ENCODE results near the gene NMUR1.
A peak's percentile ranks its signal among the peaks of the same experiment; 100 is the strongest.
"Not testable (repeated sequence)": the region's sequence is repeated elsewhere in the genome, so short reads cannot be mapped to it uniquely, and the experiment has no call there.

Gene NMUR1, protein sequence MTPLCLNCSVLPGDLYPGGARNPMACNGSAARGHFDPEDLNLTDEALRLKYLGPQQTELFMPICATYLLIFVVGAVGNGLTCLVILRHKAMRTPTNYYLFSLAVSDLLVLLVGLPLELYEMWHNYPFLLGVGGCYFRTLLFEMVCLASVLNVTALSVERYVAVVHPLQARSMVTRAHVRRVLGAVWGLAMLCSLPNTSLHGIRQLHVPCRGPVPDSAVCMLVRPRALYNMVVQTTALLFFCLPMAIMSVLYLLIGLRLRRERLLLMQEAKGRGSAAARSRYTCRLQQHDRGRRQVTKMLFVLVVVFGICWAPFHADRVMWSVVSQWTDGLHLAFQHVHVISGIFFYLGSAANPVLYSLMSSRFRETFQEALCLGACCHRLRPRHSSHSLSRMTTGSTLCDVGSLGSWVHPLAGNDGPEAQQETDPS

GRCh38 chr2:231530099-231531011 lies at the start of gene NMUR1:
Gene NMUR1, minus strand, starts transcription at chr2:231530445. Its CDS starts 84 bp downstream, at chr2:231530361.
- H3K27ac ChIP-seq: peak within 1 kb of the TSS in 3 of 21 experiments; percentile 27 to 58 (median 49)
- peak within 1 kb of the TSS; percentile 10 to 48 (median 17) for H3K4me3 ChIP-seq

DNA sequence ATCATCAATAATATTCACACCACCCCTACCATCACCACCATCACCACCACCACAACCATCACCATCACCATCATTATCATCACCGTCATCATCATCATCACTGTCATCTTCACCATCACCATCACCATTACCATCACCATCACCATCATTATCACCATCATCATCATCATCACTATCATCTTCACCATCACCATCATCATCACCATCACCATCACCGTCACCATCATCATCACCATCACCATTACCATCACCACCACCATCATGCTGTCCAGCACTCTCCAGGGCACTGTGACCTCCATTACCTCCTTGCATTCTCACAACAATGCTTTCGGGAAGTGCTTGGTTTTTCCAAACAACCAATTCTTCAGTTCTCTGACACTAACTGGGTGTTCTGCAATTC lies 49.3 kb upstream of the NMUR1 start:
- H3K4me3 ChIP-seq: no peak overlapping the region

GRCh38 chr2:231578655-231579054 lies 48.4 kb upstream of the NMUR1 start:
- H3K27ac ChIP-seq, H3K4me3 ChIP-seq: not testable (repeated sequence)

More for the DNA sequence above, 49.3 kb upstream of the NMUR1 start:
- H3K27ac ChIP-seq: no peak overlapping the region

DNA sequence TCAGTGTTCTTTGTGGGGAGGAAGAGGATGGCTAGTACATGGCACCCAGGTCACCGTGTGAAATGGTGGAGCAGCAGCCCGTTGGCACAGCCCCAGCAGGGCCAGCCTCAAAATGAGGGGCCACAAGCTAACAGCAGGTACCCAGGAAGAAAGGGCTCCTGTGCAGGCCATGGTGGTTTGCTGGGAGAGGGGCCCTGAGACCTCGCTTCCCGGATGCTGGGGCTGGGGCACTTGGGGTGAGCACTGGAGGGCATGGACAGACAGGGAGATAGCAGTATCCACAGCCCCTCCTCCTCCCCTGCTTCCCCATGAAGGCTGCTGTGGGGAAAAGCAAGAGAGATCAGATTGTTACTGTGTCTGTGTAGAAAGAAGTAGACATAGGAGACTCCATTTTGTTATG lies 46.2 kb upstream of the NMUR1 start:
- Histone ChIP-seq H3K27ac (no peak overlapping the region), H3K4me3 (no peak overlapping the region)

DNA sequence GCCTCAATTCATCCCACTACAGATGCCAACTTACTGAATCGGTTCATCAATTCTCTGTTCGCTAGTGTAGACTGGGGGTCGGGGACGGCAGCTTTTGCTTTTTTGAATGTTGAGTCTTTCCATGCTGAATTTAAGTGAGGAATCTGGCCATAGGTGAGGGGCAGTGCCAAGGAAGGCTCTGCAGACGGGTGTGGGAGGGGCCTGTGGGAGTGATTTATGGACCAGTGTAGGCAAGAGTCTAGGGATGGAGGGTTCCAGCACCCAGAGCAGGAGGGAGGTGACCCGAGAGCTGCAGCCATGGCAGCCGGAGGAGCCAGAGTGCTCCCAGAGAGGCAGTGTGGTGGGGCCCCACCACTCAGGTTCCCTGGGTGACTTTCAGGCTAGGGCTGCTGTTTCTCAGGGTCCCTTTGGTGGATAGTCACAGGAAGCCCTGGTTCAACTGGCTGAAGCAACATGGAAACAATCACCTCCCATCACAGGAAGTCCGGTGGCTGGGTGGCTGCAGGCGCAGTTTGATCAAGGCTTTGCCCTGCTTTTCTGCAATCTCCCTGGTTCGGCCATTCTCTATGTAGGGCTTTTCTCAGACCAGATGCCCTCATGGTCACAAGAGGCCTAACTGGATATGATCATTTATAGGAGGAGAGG lies 45.5 kb upstream of the NMUR1 start:
- Histone ChIP-seq H3K27ac (no peak overlapping the region), H3K4me3 (no peak overlapping the region)

DNA sequence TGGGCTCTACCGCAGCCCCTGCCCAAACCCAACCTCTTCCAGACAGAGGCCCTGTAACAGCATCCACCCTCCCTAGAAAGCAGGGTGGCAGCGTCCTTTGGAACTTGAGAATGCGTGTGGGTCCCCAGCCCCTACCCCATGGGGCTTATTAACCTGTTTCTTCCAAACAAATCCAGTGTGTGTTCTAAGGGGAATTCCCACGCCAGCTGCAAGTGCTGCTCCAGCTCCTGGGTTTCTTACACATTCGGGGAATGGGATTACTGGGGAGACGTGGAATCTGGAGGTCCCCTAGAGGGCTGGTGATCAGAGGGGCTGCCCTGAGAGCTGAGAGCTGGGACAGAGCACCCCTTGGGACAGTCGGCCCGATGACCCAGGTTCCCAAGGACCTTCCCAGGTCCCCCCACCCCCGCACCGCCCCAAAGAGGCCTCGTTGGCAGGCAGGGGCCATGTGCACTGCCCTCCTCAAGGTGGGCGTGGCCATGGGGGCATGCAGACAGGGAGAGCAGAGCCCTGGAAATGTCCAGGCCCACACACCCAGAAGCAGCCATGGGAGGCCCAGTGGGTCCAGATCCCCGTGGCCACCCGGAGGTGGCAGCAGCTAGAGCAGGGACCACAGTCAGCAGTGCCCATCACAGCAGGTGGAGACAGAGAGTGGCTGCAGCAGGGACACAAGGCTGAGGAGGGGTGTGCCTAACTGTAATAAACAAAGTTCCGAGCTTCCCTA lies 43.6 kb upstream of the NMUR1 start:
- no peak overlapping the region for H3K4me3 ChIP-seq
- H3K27ac ChIP-seq: no peak overlapping the region

GRCh38 chr2:231573096-231573495 lies 42.9 kb upstream of the NMUR1 start:
- no peak overlapping the region for H3K4me3 ChIP-seq
- H3K27ac ChIP-seq: no peak overlapping the region

DNA sequence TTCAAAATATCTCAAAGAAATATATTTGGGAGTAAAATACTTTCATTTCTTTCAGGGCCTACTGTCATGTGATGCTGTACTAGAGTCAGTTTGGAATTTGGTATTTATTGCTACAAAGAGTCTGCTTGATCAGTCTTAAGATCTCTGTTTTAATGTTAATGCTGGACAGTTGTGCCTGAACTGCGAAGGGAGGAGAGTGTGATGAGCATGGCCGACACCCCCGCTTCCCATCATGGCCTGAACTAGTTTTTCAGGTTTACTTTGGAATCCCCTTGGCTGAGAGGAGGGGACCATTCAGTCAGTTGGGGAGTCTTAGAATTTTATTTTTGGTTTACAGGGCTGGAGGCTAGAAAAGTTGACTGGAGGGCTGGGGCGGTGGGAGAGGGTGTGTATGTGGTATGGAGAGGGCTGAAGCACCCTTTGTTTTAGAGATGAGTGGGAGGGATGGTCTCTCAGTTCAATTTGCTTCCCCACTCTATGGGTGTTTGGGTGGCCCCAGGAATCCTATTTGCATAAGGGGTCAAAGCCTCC lies 41.5 kb upstream of the NMUR1 start:
- H3K27ac ChIP-seq: peak overlapping the region in 1 of 21 experiments; percentile 45

GRCh38 chr2:231570915-231571314 lies 40.7 kb upstream of the NMUR1 start:
- peak overlapping the region in 1 of 21 experiments; percentile 45 for H3K27ac ChIP-seq
- not testable (repeated sequence) for H3K4me3 ChIP-seq

More for the DNA sequence above, 41.5 kb upstream of the NMUR1 start:
- H3K4me3 ChIP-seq: no peak overlapping the region

DNA sequence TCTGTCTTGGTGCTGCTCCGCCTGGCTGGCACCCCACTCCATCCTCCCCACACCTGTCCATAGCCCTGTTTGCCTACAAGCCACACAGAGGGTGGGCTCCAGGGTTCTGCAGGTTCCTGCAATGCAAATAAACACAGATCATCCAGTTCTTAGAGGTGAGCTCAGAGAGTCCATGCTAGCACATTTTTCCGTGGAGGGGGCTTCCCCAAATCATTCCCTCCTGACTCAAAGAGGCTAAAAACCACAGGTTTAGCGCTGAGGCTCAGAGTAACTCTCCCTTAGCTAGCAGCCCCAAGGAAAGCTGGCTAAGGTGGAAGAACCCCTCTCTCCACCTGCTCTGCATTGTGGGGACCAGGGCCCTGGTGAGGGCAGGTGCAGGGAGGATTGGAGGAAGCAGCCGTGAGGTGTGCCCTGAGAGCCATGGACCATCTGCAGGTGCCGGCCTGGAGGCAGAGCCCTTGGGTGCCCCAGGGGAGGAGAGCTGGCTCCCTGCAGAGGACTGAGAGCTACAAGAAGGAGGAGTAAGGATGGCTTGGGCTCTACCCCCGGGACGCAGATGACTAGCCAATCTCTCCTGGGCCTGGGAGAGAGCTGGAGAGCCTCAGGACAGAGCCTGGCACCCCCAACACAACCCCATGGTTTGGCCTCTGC lies 38.7 kb upstream of the NMUR1 start:
- H3K27ac ChIP-seq: no peak overlapping the region
- H3K4me3 ChIP-seq: no peak overlapping the region

DNA sequence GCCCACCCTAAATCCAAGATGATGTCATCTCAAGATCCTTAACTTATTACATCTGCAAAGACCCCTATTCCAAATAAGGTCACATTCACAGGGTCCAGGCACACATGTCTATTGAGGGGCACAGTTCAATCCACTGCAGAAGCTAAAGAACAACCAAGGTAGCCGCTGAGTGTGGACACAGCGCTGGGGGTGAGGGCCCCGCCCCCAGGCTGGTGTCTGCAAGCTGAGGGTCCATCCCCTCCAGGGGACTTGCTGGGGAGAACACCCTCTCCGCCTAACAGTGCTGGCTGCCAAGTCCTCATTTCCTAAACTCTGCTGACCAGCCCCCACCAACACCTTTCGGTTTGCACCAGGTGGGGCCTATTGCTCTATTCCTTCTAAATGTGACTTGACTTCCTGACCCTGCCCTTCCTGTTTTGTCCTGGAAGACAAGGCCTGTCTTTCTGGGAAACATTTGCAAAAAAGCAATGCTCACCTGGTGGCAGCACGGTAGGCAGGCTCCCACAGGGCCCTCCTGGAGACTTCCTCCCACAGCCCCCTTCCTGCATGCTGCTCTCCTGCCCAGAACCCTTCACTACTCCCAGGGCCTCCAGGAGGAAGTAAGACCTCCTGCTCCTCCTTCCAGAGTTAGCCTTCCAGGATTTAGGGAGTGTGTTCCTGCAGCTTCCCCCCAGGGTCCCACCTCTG lies 38.0 kb upstream of the NMUR1 start:
- no peak overlapping the region for H3K27ac ChIP-seq
- no peak overlapping the region for H3K4me3 ChIP-seq

DNA sequence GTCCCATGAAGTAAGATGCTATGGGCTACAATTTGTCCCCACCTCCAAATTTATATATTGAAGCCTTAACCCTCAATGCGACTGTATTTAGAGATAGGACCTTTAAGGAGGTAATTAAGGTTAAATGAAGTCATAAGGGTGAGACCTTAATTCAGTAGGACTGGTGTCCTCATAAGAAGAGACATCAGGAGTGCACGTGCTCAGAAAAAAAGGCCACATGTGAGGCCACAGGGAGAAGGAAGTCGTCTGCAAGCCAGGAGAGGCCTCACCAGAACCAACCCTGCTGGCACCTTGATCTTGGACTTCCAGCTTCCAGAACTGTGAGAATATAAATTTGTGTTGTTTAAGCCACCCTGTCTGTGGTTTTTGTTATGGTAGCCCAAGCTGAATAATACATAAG lies 36.9 kb upstream of the NMUR1 start:
- Histone ChIP-seq H3K27ac (no peak overlapping the region), H3K4me3 (no peak overlapping the region)

- no peak overlapping the region for H3K27ac ChIP-seq
- H3K4me3 ChIP-seq: no peak overlapping the region
Observed at GRCh38 chr2:231565887-231566594, 35.8 kb upstream of the NMUR1 start.

DNA sequence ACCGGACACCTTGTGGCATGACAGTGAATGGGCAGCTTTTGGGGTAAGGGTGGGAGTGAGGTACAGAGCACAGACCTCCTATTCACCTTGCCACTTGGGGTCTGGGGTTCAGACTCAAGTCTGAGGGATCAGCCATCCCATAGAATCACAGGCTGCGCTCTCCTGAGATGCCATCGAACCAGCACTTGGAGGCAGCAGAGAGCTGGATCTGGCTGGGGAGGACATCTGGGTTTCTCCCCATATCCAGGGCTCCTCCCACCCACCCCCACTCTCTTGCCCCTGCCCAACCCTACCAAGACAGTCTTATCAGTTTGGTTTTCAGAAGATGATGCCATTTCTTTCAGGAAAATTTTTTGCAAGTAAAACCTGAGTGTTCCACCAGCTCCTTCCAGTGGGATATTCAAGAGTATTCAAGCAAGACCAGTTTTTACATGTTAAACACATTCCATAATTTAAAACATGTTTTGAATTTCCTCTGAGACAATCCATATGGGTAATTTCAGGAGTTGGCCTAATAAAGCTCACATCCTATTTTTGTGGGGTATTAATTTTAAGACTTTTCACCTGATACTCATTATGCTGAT lies 33.2 kb upstream of the NMUR1 start:
- no peak overlapping the region for H3K27ac ChIP-seq

GRCh38 chr2:231557571-231558217 lies 27.4 kb upstream of the NMUR1 start:
- Histone ChIP-seq H3K4me3 (no peak overlapping the region), H3K27ac (peak overlapping the region in 7 of 21 experiments; percentile 26 to 59 (median 37))

More for the DNA sequence above, 33.2 kb upstream of the NMUR1 start:
- no peak overlapping the region for H3K4me3 ChIP-seq

GRCh38 chr2:231556981-231557380 lies 26.7 kb upstream of the NMUR1 start:
- peak overlapping the region in 4 of 21 experiments; percentile 26 to 59 (median 43) for H3K27ac ChIP-seq
- H3K4me3 ChIP-seq: no peak overlapping the region

DNA sequence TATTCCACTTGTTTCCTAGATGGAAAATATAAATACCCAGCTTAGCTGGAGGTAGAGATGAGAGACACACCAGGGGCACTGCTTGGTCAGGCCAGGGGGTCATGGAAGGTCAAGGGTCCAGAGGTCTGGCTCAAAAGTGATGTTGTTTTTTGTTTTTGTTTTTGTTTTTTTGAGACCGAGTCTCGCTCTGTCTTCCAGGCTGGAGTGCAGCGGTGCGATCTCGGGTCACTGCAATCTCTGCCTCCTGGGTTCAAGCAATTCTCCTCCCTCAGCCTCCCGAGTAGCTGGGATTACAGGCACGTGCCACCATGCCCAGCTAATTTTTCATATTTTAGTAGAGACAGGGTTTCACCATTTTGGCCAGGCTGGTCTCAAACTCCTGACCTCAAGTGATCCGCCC lies 26.3 kb upstream of the NMUR1 start:
- not testable (repeated sequence) for H3K27ac ChIP-seq, H3K4me3 ChIP-seq

Measured in skin epidermis (tissue), 12 donors.